Mesothelial cell of epicardium (in vitro differentiated cells): ENCODE data around the gene BCL11B. TPM values are rescaled to one million over a fixed set of nuclear protein-coding genes. Genes with fewer than 3 reads are reported as not detected.

ENCODE experiments used
- DNase-seq, 2 experiments: peaks; one replicate each; pipeline ENCODE4 v3.0.0; 2021; ENCODE audit warnings: low spot score in 2 of 2; ENCODE audit not compliant: unreplicated experiment in 2 of 2
- H3K27ac Mint-ChIP-seq: 2 replicates; pipeline ENCODE4 v1.8.0; 2021; ENCODE audit warnings: mixed read lengths
- H3K27me3 Mint-ChIP-seq: 2 replicates; pipeline ENCODE4 v1.8.0; 2021; ENCODE audit warnings: low read depth, mixed read lengths
- H3K36me3 Mint-ChIP-seq: 2 replicates; pipeline ENCODE4 v1.8.0; 2021; ENCODE audit warnings: mixed read lengths
- H3K4me1 Mint-ChIP-seq: 2 replicates; pipeline ENCODE4 v1.8.0; 2021; ENCODE audit warnings: mixed read lengths
- H3K4me3 Mint-ChIP-seq: 2 replicates; pipeline ENCODE4 v1.8.0; 2021; ENCODE audit warnings: mild to moderate bottlenecking, moderate library complexity, mixed read lengths
- H3K9me3 Mint-ChIP-seq: 2 replicates; pipeline ENCODE4 v1.8.0; 2021; ENCODE audit warnings: mixed read lengths
- total RNA-seq: library from RNA; stranded (reverse); gene quantifications from 3 replicates; pipeline ENCODE4 v1.2.1, GENCODE V29; 2021
- TF ChIP-seq, protein P1 (sequence below): fragments of 200-600 bp; sonication (generic); IDR thresholded peaks from one replicate; pipeline ENCODE4 v1.5.0; 2021; ENCODE audit warnings: antibody characterized with exemption; ENCODE audit not compliant: unreplicated experiment

The BCL11B gene
- total RNA-seq, 1 donor from 2014 or later: 11.8 TPM

DNA sequence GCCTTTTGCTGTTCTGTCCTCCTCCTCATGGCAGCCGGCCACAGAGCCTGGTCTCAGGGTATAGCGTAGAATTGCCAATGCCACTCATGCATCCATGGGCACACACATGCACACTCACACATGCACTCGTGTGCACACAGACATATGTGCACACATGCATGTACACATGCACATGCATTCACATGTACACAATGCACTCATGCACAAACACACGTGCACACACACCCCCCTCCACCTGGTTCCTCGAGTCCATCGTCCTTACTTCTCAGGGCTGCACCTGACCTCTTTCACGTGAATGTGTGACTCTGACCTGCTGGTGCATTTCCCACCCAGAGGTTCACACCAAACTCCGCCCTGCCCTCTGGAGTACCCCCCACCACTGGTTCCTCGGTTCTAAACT lies 60.6 kb downstream of the BCL11B start:
- no peak overlapping the region for H3K27ac Mint-ChIP-seq
- H3K9me3 Mint-ChIP-seq: no peaks in the 10 kb centered on the region
- H3K36me3 Mint-ChIP-seq: peaks cover under 1% of the 10 kb centered on the region
- DNase-seq: no peak
- no peak overlapping the region for H3K4me3 Mint-ChIP-seq
- H3K27me3 Mint-ChIP-seq: no peaks in the 10 kb centered on the region
- peaks cover 24% of the 10 kb centered on the region for H3K4me1 Mint-ChIP-seq
- TF ChIP-seq, protein P1, sequence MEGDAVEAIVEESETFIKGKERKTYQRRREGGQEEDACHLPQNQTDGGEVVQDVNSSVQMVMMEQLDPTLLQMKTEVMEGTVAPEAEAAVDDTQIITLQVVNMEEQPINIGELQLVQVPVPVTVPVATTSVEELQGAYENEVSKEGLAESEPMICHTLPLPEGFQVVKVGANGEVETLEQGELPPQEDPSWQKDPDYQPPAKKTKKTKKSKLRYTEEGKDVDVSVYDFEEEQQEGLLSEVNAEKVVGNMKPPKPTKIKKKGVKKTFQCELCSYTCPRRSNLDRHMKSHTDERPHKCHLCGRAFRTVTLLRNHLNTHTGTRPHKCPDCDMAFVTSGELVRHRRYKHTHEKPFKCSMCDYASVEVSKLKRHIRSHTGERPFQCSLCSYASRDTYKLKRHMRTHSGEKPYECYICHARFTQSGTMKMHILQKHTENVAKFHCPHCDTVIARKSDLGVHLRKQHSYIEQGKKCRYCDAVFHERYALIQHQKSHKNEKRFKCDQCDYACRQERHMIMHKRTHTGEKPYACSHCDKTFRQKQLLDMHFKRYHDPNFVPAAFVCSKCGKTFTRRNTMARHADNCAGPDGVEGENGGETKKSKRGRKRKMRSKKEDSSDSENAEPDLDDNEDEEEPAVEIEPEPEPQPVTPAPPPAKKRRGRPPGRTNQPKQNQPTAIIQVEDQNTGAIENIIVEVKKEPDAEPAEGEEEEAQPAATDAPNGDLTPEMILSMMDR: no peak

DNA sequence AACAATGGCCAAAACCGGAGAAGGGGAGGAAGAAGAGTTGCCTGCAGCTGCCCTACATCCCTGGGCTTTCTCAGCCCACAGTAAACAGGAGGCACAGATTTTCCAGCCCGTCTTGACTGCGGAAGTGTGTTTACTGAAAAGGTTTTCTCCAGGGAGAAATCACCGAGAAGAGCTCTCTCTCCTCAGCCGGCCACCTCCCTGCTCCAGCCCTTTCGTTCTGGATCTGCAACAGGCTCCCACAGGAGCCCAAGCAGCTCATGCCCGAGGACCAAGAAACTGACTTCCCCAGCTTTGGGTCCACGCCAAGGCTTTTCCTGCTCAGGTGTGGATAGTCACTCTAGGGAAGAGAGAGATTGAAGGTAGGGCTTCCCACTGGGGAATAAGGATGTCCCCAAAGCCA lies 61.7 kb downstream of the BCL11B start:
- no peaks in the 10 kb centered on the region for H3K27me3 Mint-ChIP-seq
- H3K27ac Mint-ChIP-seq: no peak overlapping the region
- H3K4me3 Mint-ChIP-seq: no peak overlapping the region
- no peak for DNase-seq
- H3K4me1 Mint-ChIP-seq: peaks cover 18% of the 10 kb centered on the region
- no peaks in the 10 kb centered on the region for H3K9me3 Mint-ChIP-seq
- peaks cover 7% of the 10 kb centered on the region for H3K36me3 Mint-ChIP-seq
- TF ChIP-seq, protein P1: no peak

DNA sequence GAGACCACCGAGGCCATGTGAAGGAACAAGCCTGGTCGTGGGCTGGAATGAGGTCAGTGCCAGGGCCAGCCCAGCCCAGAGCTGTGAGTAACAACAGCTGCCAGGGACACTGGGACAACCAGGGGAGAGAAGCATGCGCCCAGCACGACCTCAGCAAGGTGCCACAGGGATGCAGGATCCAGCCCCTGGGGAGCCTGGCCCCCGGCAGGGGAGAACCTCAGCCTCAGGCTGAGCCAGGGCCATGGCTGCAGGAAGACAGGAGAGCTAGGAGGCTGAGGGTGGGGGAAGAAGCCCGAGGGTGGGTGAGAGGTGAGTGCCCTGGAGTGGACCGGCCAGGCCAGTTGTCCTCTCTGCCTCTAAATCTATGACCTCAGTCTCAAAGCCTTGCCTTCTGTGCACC lies 62.6 kb downstream of the BCL11B start:
- Mint-ChIP-seq H3K36me3 (peaks cover 7% of the 10 kb centered on the region), H3K27me3 (no peaks in the 10 kb centered on the region), H3K4me3 (no peak overlapping the region), H3K4me1 (peaks cover 12% of the 10 kb centered on the region), H3K27ac (no peak overlapping the region), H3K9me3 (no peaks in the 10 kb centered on the region)
- TF ChIP-seq, protein P1: no peak
- no peak for DNase-seq

DNA sequence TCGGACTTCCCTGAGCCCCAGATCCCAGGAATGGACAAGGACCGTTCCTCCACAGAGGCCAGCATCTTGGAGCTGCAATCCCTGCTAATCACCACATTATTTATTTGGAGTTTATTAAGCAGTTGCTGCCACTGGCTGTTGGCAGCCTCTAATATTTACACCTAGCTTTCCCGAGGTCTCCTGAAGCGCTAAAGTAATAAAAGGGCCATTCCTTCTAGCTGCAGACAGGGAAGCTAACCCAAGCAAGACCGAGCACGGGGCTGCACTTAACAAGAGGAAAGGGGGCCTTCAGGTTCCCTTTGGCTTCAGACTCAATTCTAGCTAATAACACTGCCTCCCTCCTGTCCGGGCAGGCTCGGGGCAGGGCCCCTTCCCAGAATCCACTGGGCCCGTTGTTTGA lies 63.7 kb downstream of the BCL11B start:
- Mint-ChIP-seq H3K9me3 (no peaks in the 10 kb centered on the region), H3K27me3 (no peaks in the 10 kb centered on the region), H3K4me1 (peaks cover 12% of the 10 kb centered on the region), H3K4me3 (no peak overlapping the region), H3K36me3 (peaks cover 7% of the 10 kb centered on the region), H3K27ac (no peak overlapping the region)
- no peak for DNase-seq
- TF ChIP-seq, protein P1: no peak

DNA sequence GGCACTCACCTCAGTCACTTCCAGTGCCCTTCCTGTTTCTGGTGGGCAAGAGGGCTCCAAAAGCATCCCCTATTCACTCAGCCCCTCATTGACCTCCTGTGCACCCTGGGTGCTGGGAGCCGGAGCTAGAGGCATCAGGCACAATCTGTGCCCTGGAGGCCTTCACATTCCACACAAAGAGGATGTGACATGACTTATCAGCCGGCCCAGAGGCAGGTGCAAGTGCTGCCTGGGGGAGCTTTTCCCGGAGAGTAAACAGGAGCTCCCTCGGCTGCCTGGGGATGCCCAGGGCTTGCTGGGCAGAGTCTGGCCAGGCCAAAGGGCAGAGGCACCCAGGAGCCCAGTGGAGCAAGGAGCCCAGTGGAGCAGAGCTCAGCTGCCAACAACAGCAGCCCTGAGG lies 64.5 kb downstream of the BCL11B start:
- H3K27me3 Mint-ChIP-seq: no peaks in the 10 kb centered on the region
- no peak for DNase-seq
- TF ChIP-seq, protein P1: no peak
- no peak overlapping the region for H3K27ac Mint-ChIP-seq
- no peak overlapping the region for H3K4me3 Mint-ChIP-seq
- H3K4me1 Mint-ChIP-seq: peaks cover 12% of the 10 kb centered on the region
- no peaks in the 10 kb centered on the region for H3K9me3 Mint-ChIP-seq
- H3K36me3 Mint-ChIP-seq: peaks cover 7% of the 10 kb centered on the region

DNA sequence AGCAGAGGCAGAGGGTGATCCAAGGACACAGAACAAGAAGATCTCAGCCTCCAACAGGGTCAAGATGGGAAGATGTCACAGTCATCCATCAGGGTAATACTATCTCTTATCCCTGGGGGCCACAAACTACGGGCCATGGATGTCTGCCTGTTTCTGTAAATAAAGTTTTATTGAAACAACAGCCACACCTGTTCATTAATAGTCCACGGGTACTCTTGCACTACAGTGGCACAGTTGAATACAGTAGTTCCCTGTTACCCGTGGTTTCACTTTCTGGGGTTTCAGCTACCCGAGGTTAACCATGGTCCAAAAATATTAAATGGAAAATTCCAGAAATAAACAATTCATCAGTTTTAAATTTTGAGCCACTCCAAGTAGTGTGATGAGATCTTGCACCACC lies 65.9 kb downstream of the BCL11B start:
- H3K4me3 Mint-ChIP-seq: no peak overlapping the region
- peaks cover 7% of the 10 kb centered on the region for H3K36me3 Mint-ChIP-seq
- DNase-seq: no peak
- peaks cover 12% of the 10 kb centered on the region for H3K4me1 Mint-ChIP-seq
- TF ChIP-seq, protein P1: no peak
- H3K9me3 Mint-ChIP-seq: no peaks in the 10 kb centered on the region
- no peaks in the 10 kb centered on the region for H3K27me3 Mint-ChIP-seq
- H3K27ac Mint-ChIP-seq: no peak overlapping the region
